Suprapubic skin (tissue), 4 donors: ENCODE measurements around the gene ENGASE. TPM values are rescaled to one million over a fixed set of nuclear protein-coding genes. Genes with fewer than 3 reads are reported as not detected.
A peak's percentile ranks its signal among the peaks of the same experiment; 100 is the strongest.
"Not testable (repeated sequence)": the region's sequence is repeated elsewhere in the genome, so short reads cannot be mapped to it uniquely, and the experiment has no call there.

ENCODE experiments used
- DNase-seq, 2 donors: peaks; one replicate each; pipeline ENCODE4 v3.0.0-alpha.2; 2019; ENCODE audit warnings: low spot score in 2 of 2
- H3K27ac ChIP-seq: fragments of 200-600 bp; sonication (generic); one replicate; pipeline ENCODE4 v1.5.1; 2019
- H3K27me3 ChIP-seq: fragments of 200-600 bp; sonication (generic); one replicate; pipeline ENCODE4 v1.5.1; 2019
- H3K36me3 ChIP-seq: fragments of 200-600 bp; sonication (generic); one replicate; pipeline ENCODE4 v1.5.1; 2019
- H3K4me1 ChIP-seq: fragments of 200-600 bp; sonication (generic); one replicate; pipeline ENCODE4 v1.5.1; 2019
- H3K4me3 ChIP-seq: fragments of 200-600 bp; sonication (generic); one replicate; pipeline ENCODE4 v1.5.1; 2019; ENCODE audit warnings: mild to moderate bottlenecking
- H3K9me3 ChIP-seq: fragments of 200-600 bp; sonication (generic); one replicate; pipeline ENCODE4 v1.5.1; 2019
- EP300 ChIP-seq: sonication (generic); formaldehyde crosslinking; IDR thresholded peaks from one replicate; pipeline ENCODE4 v1.6.1; 2017; ENCODE audit warnings: antibody characterized with exemption
- POLR2A ChIP-seq, 2 donors: fragments of 450-650 bp; IDR thresholded peaks; one replicate each; pipeline ENCODE4 v1.6.1; 2017; ENCODE audit warnings: antibody characterized with exemption in 2 of 2, mild to moderate bottlenecking in 2 of 2, moderate library complexity in 2 of 2
- POLR2AphosphoS5 ChIP-seq, 3 donors: sonication (generic); formaldehyde crosslinking; IDR thresholded peaks; one replicate each; pipeline ENCODE4 v1.6.1; 2017; ENCODE audit warnings: antibody characterized with exemption in 3 of 3
- WGBS: methylation state at CpG from one replicate; pipeline ENCODE4 v1.1.5; 2018; 5-methylcytosine and 5-hydroxymethylcytosine counted together
- total RNA-seq, 4 donors: library from RNA; depleted of rRNA; stranded (reverse); fragments of >200 nt; gene quantifications; one replicate each; pipeline ENCODE4 v1.1.0, GENCODE V29; 2016
- TF ChIP-seq, protein P1 (sequence below), 2 donors: fragments of 200-600 bp in 1 of 2; fragments of 450-650 bp in 1 of 2; sonication (generic) in 1 of 2; IDR thresholded peaks; one replicate each; pipeline ENCODE4 v1.5.1; 2016 to 2019; ENCODE audit warnings: antibody characterized with exemption in 2 of 2, mild to moderate bottlenecking in 1 of 2, moderate library complexity in 1 of 2

The ENGASE gene
- total RNA-seq, 4 donors from 2014 or later: 20.6 to 87.6 (median 38.4) TPM

DNA sequence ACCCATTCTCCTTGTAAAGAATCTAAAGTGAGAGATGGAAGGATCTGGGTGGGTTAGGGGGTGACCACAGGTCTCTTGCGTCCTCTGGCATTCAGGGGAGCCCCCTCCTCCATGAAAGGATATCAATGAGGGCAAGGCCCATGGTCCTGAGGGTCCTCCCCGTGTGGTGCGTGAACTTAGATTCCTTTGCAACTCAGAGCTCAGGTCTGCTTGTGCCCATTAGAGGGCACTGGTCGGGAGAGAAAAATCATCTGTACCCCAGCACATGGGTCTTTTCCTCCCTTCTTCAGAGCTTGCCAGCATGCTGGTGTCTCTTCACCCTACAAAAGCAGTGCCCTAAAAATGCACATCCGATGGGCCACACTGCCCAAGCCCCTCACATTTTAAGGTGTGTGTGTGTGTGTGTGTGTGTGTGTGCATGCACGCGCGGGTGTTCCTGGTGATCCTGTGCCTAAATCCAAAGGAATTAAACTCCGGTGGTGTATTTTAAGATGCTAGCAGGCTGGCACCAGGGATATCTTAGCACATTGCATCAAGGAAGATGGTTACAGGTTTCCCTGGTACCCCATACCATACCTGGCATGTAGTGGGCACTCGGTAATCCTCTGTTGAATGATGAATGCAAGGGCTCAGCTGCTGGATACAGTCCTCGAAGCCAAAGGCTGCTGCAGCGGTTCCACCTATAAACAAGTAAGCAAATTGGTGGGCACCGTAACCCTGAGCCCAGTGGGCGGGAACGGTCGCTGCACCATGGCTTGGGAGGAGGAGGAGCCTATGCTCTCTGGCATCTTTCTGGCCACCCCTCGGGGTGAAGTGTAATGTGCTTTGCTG, 45.9 kb upstream of the ENGASE start:
- WGBS: 70% methylated on average over 12 of the region's 17 CpGs
- peaks cover 91% of the 10 kb centered on the region for H3K4me1 ChIP-seq
- no peak for TF ChIP-seq POLR2AphosphoS5 (IDR thresholded peaks at IDR 0.05)
- TF ChIP-seq EP300: no peak
- TF ChIP-seq, protein P1, sequence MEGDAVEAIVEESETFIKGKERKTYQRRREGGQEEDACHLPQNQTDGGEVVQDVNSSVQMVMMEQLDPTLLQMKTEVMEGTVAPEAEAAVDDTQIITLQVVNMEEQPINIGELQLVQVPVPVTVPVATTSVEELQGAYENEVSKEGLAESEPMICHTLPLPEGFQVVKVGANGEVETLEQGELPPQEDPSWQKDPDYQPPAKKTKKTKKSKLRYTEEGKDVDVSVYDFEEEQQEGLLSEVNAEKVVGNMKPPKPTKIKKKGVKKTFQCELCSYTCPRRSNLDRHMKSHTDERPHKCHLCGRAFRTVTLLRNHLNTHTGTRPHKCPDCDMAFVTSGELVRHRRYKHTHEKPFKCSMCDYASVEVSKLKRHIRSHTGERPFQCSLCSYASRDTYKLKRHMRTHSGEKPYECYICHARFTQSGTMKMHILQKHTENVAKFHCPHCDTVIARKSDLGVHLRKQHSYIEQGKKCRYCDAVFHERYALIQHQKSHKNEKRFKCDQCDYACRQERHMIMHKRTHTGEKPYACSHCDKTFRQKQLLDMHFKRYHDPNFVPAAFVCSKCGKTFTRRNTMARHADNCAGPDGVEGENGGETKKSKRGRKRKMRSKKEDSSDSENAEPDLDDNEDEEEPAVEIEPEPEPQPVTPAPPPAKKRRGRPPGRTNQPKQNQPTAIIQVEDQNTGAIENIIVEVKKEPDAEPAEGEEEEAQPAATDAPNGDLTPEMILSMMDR (IDR thresholded peaks at IDR 0.05): no peak
- no peak for TF ChIP-seq POLR2A (IDR thresholded peaks at IDR 0.05)
- peak overlapping the region; percentile 33 for H3K27ac ChIP-seq
- no peaks in the 10 kb centered on the region for H3K36me3 ChIP-seq
- no peak overlapping the region for H3K4me3 ChIP-seq
- H3K27me3 ChIP-seq: peaks cover 21% of the 10 kb centered on the region
- DNase-seq: peak in 1 of 2 donors; percentile 49
- H3K9me3 ChIP-seq: no peaks in the 10 kb centered on the region

DNA sequence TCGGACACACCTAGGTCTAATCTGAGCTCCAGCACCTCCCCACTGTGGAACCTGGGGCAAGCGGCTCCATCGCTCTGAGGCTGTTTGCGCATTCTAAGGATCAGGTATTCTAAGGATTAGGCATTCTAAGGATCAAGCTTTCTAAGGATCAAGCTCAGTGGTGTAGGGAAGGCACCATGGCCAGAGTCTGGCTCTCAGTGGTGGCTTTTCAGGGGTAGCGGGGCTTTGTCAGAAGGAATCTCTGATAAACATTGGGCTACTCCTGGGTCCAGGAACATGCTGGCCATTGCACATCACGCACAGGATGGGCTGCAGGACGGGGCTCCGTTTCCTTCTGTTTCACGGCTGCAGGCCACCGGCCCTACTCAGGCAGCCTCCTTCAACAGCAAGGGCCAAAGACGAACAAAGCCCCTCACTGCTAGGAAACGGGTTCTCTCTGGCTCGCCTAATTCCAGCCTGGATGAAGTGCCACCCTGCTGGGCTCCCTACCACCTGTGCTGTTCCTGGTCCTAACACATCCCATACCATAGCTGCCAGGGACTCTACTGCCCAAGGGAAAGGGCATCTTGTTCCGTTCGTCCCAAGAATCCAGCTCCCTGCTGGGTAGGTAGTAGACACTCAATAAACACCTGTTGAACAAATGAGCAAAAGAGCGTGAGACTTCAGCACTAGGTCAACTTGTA, 45.2 kb upstream of the ENGASE start:
- H3K27ac ChIP-seq: peak overlapping the region; percentile 6
- peaks cover 91% of the 10 kb centered on the region for H3K4me1 ChIP-seq
- peak in 1 of 2 donors; percentile 60 for DNase-seq
- H3K36me3 ChIP-seq: no peaks in the 10 kb centered on the region
- H3K27me3 ChIP-seq: peaks cover 14% of the 10 kb centered on the region
- no peak overlapping the region for H3K4me3 ChIP-seq
- TF ChIP-seq, protein P1 (IDR thresholded peaks at IDR 0.05): no peak
- TF ChIP-seq EP300 (no peak), POLR2AphosphoS5 (IDR thresholded peaks at IDR 0.05) (no peak), POLR2A (IDR thresholded peaks at IDR 0.05) (no peak)
- 75% methylated on average over 15 of the region's 16 CpGs for WGBS
- H3K9me3 ChIP-seq: no peaks in the 10 kb centered on the region

- H3K27ac ChIP-seq, H3K9me3 ChIP-seq, H3K27me3 ChIP-seq, DNase-seq, H3K36me3 ChIP-seq, H3K4me3 ChIP-seq: not testable (repeated sequence)
- H3K4me1 ChIP-seq: peaks cover 86% of the 10 kb centered on the region
- WGBS: 92% methylated on average over 12 of the region's 12 CpGs
Measured at GRCh38 chr17:79030636-79031035, 44.0 kb upstream of the ENGASE start.

- Histone ChIP-seq H3K36me3 (no peaks in the 10 kb centered on the region), H3K9me3 (no peaks in the 10 kb centered on the region), H3K27ac (no peak overlapping the region), H3K4me1 (peaks cover 85% of the 10 kb centered on the region), H3K4me3 (no peak overlapping the region), H3K27me3 (no peaks in the 10 kb centered on the region)
- DNase-seq: peak in 1 of 2 donors; percentile 61
- TF ChIP-seq, protein P1 (IDR thresholded peaks at IDR 0.05): no peak
- TF ChIP-seq EP300: no peak
- TF ChIP-seq POLR2AphosphoS5 (IDR thresholded peaks at IDR 0.05): no peak
- no peak for TF ChIP-seq POLR2A (IDR thresholded peaks at IDR 0.05)
- WGBS: 65% methylated on average over 26 of the region's 26 CpGs
Measured at GRCh38 chr17:79031996-79032875, 42.4 kb upstream of the ENGASE start.

DNA sequence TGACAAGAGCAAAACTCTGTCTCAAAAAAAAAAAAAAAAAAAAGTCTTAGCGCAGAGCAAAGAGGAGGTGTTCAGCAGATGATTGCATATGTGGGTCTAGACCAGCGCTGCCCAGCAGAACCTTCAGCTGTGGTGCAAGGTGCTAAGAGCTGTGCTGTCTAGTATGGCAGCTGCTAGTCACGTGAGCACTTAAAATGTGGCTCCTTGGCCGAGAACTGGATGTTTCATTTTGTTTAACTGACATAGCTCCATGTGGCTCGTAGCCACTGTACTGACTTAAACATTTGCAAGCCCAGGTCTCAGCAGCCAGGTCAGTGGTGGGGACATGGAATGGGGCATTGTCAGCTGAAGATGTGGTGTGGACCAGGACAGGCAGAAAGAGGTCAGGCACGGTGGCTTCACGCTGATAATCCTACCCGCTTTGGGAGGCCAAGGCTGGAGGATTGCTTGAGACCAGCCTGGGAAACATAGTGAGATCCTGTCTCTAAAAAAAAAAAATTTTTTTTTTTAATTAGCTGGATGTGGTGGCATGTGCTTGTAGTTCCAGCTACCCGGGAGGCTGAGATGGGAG, 41.5 kb upstream of the ENGASE start:
- Histone ChIP-seq H3K27ac (peak overlapping the region; percentile 75), H3K4me1 (peaks cover 84% of the 10 kb centered on the region), H3K4me3 (no peak overlapping the region), H3K36me3 (no peaks in the 10 kb centered on the region), H3K27me3 (no peaks in the 10 kb centered on the region), H3K9me3 (no peaks in the 10 kb centered on the region)
- 71% methylated on average over 9 of the region's 9 CpGs for WGBS
- no peak for DNase-seq
- TF ChIP-seq, protein P1 (IDR thresholded peaks at IDR 0.05): no peak
- no peak for TF ChIP-seq POLR2AphosphoS5 (IDR thresholded peaks at IDR 0.05)
- TF ChIP-seq EP300: no peak
- TF ChIP-seq POLR2A (IDR thresholded peaks at IDR 0.05): no peak
